ENCODE measurements around the gene CCL18.

- TF ChIP-seq DPF2 (IDR thresholded peaks at IDR 0.05) = no peak
- TF ChIP-seq, protein P1, sequence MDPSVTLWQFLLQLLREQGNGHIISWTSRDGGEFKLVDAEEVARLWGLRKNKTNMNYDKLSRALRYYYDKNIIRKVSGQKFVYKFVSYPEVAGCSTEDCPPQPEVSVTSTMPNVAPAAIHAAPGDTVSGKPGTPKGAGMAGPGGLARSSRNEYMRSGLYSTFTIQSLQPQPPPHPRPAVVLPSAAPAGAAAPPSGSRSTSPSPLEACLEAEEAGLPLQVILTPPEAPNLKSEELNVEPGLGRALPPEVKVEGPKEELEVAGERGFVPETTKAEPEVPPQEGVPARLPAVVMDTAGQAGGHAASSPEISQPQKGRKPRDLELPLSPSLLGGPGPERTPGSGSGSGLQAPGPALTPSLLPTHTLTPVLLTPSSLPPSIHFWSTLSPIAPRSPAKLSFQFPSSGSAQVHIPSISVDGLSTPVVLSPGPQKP (IDR thresholded peaks at IDR 0.05; ENCODE audit: low read depth, low read length) = no peak
- no peak for TF ChIP-seq JUND (IDR thresholded peaks at IDR 0.05; ENCODE audit: low read depth, low read length)
- TF ChIP-seq, protein P2, sequence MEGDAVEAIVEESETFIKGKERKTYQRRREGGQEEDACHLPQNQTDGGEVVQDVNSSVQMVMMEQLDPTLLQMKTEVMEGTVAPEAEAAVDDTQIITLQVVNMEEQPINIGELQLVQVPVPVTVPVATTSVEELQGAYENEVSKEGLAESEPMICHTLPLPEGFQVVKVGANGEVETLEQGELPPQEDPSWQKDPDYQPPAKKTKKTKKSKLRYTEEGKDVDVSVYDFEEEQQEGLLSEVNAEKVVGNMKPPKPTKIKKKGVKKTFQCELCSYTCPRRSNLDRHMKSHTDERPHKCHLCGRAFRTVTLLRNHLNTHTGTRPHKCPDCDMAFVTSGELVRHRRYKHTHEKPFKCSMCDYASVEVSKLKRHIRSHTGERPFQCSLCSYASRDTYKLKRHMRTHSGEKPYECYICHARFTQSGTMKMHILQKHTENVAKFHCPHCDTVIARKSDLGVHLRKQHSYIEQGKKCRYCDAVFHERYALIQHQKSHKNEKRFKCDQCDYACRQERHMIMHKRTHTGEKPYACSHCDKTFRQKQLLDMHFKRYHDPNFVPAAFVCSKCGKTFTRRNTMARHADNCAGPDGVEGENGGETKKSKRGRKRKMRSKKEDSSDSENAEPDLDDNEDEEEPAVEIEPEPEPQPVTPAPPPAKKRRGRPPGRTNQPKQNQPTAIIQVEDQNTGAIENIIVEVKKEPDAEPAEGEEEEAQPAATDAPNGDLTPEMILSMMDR (IDR thresholded peaks at IDR 0.05 in 2 of 3, conservative IDR thresholded peaks at IDR 0.05 in 1 of 3; ENCODE audit: control insufficient read depth in 2 of 3, extremely low read depth in 1 of 3, insufficient read depth in 1 of 3, low read depth in 3 of 3, low read length in 3 of 3) = no peak
- no peak for TF ChIP-seq CBX5 (IDR thresholded peaks at IDR 0.05; ENCODE audit: low read depth)
Measured at GRCh38 chr17:36066365-36066985, 2.4 kb downstream of the CCL18 start.

Measured in GM12878 (cell line).